Fibroblast of mammary gland (primary cell): Measurements from ENCODE around the gene MDM1.

Source experiments
- DNase-seq: peaks from one replicate; pipeline ENCODE4 v3.0.0-alpha.2; 2010; ENCODE audit warnings: low read depth
- H3K4me3 ChIP-seq: 2 replicates; pipeline ENCODE4 v1.5.1; 2011; ENCODE audit warnings: low read depth, mild to moderate bottlenecking, low read length, moderate library complexity; ENCODE audit not compliant: control insufficient read depth
- CTCF ChIP-seq: conservative IDR thresholded peaks from 2 replicates; pipeline ENCODE4 v1.5.1; 2011; ENCODE audit warnings: low read depth, low read length, inconsistent platforms; ENCODE audit not compliant: control insufficient read depth, insufficient read depth

MDM1 gene

GRCh38 chr12:68336889-68337303 lies 4.7 kb upstream of the MDM1 start:
- no peak overlapping the region for H3K4me3 ChIP-seq

GRCh38 chr12:68335462-68335861 lies 3.3 kb upstream of the MDM1 start:
- no peak overlapping the region for H3K4me3 ChIP-seq
- no peak for TF ChIP-seq CTCF
- DNase-seq = no peak

More at GRCh38 chr12:68336889-68337303, 4.7 kb upstream of the MDM1 start:
- TF ChIP-seq CTCF = no peak
- DNase-seq = no peak

GRCh38 chr12:68334132-68334531 lies 2.0 kb upstream of the MDM1 start:
- no peak overlapping the region for H3K4me3 ChIP-seq
- no peak for TF ChIP-seq CTCF
- DNase-seq = no peak

- peak overlapping the region; percentile 71 for H3K4me3 ChIP-seq
- DNase-seq = peak; percentile 34
- no peak for TF ChIP-seq CTCF
Observed at GRCh38 chr12:68332728-68333630, 817 bp upstream of the MDM1 start.

- TF ChIP-seq CTCF = no peak
- peak overlapping the region; percentile 71 for H3K4me3 ChIP-seq
- no peak for DNase-seq
Observed at GRCh38 chr12:68331500-68331868, 678 bp downstream of the MDM1 start.

- no peak overlapping the region for H3K4me3 ChIP-seq
- no peak for DNase-seq
- TF ChIP-seq CTCF = no peak
Observed at GRCh38 chr12:68327896-68328295, 4.3 kb downstream of the MDM1 start.
